B cell (primary cell): ENCODE measurements around the gene RAB41. TPM values are rescaled to one million over a fixed set of nuclear protein-coding genes. Genes with fewer than 3 reads are reported as not detected.

Source experiments
- ATAC-seq: fragments of 200-7000 bp; cut with Tn5 transposase; one replicate; pipeline ENCODE4 v1.10.0; 2021; ENCODE audit warnings: low read depth, mild to moderate bottlenecking, moderate number of reproducible peaks, moderate library complexity
- CTCF ChIA-PET: fragments of 350-600 bp; sonication (Branson Sonifier 250); formaldehyde crosslinking; loops from one replicate; lab custom pipeline; 2021; ENCODE audit warnings: antibody characterized with exemption, inconsistent platforms; lab: Charles Lee
- POLR2A ChIA-PET: fragments of 350-600 bp; sonication (Branson Sonifier 250); formaldehyde crosslinking; loops from one replicate; lab custom pipeline; 2021; ENCODE audit warnings: antibody characterized with exemption; lab: Charles Lee
- DNase-seq: peaks from one replicate; pipeline ENCODE4 v3.0.0; 2013
- H2AFZ ChIP-seq: 2 replicates; pipeline ENCODE4 v1.6.1; 2012; ENCODE audit warnings: mild to moderate bottlenecking, low read depth, low read length; ENCODE audit not compliant: insufficient read depth, poor library complexity, severe bottlenecking
- H3K27ac ChIP-seq, 2 donors: 1 replicate in 1 of 2; 2 replicates in 1 of 2; pipeline ENCODE4 v1.5.1; 2012 to 2013; ENCODE audit warnings: low read length in 2 of 2, mild to moderate bottlenecking in 2 of 2, moderate library complexity in 1 of 2
- H3K27me3 ChIP-seq, 4 experiments: fragments of 200-600 bp in 1 of 4; sonication (generic) in 1 of 4; replicated peaks in 1 of 4; 1 replicate in 2 of 4; 2 replicates in 2 of 4; pipeline versions ENCODE4 v1.6.1 to v1.7.0; 2013 to 2016; ENCODE audit warnings: low read length in 3 of 4, mild to moderate bottlenecking in 2 of 4, mixed read lengths in 1 of 4, moderate library complexity in 1 of 4; ENCODE audit not compliant: insufficient read depth in 4 of 4, control insufficient read depth in 3 of 4; ENCODE audit errors: control extremely low read depth in 1 of 4
- H3K36me3 ChIP-seq, 2 experiments: replicated peaks in 1 of 2; 1 replicate in 1 of 2; 2 replicates in 1 of 2; pipeline versions ENCODE4 v1.6.1 to v1.7.1; 2013; ENCODE audit warnings: low read length in 1 of 2; ENCODE audit not compliant: insufficient read depth in 2 of 2, control insufficient read depth in 1 of 2; ENCODE audit errors: control extremely low read depth in 1 of 2, extremely low read depth in 1 of 2
- H3K4me1 ChIP-seq, 2 donors: fragments of 200-600 bp in 1 of 2; sonication (generic) in 1 of 2; 1 replicate in 1 of 2; 2 replicates in 1 of 2; pipeline versions ENCODE4 v1.5.1 to v1.6.1; 2013 to 2017; ENCODE audit warnings: low read length in 2 of 2; ENCODE audit not compliant: control insufficient read depth in 2 of 2, insufficient read depth in 2 of 2
- H3K4me2 ChIP-seq: replicated peaks from 2 replicates; pipeline ENCODE3; 2012; ENCODE audit warnings: mild to moderate bottlenecking, low read depth, low read length; ENCODE audit not compliant: poor library complexity, severe bottlenecking
- H3K4me3 ChIP-seq, 5 experiments: fragments of 200-600 bp in 1 of 5; sonication (generic) in 1 of 5; 1 replicate in 3 of 5; 2 replicates in 2 of 5; pipeline versions ENCODE4 v1.5.1 to v1.7.0; 2011 to 2016; ENCODE audit warnings: low read length in 4 of 5, mild to moderate bottlenecking in 4 of 5, low read depth in 2 of 5, control low read depth in 1 of 5, moderate library complexity in 1 of 5; ENCODE audit not compliant: insufficient read depth in 1 of 5; ENCODE audit errors: control extremely low read depth in 1 of 5, extremely low read depth in 1 of 5
- H3K79me2 ChIP-seq: fragments of 200-600 bp; sonication (generic); one replicate; pipeline ENCODE4 v1.6.0; 2016; ENCODE audit warnings: low read length; ENCODE audit not compliant: control insufficient read depth, insufficient read depth
- H3K9ac ChIP-seq: fragments of 200-600 bp; sonication (generic); 2 replicates; pipeline ENCODE4 v1.6.1; 2017; ENCODE audit warnings: mild to moderate bottlenecking, low read length, moderate library complexity
- H3K9me3 ChIP-seq, 3 donors: one replicate each; pipeline versions ENCODE4 v1.6.1 to v1.7.1; 2013; ENCODE audit warnings: low read length in 2 of 3; ENCODE audit not compliant: control insufficient read depth in 2 of 3, insufficient read depth in 1 of 3; ENCODE audit errors: control extremely low read depth in 1 of 3
- H4K20me1 ChIP-seq: 2 replicates; pipeline ENCODE4 v1.6.0; 2012; ENCODE audit warnings: mild to moderate bottlenecking, low read length; ENCODE audit not compliant: insufficient read depth, control insufficient read depth, poor library complexity, severe bottlenecking
- H3K27ac Mint-ChIP-seq: one replicate; pipeline ENCODE4 v1.8.0; 2021; ENCODE audit warnings: mixed read lengths
- H3K27me3 Mint-ChIP-seq: one replicate; pipeline ENCODE4 v1.8.0; 2021; ENCODE audit warnings: mixed read lengths
- H3K4me1 Mint-ChIP-seq: one replicate; pipeline ENCODE4 v1.8.0; 2021; ENCODE audit warnings: mixed read lengths
- H3K4me3 Mint-ChIP-seq: one replicate; pipeline ENCODE4 v1.8.0; 2021; ENCODE audit warnings: mixed read lengths
- H3K9me3 Mint-ChIP-seq: one replicate; pipeline ENCODE4 v1.8.0; 2022; ENCODE audit warnings: mixed read lengths; ENCODE audit not compliant: insufficient read depth
- CTCF ChIP-seq: fragments of 200-600 bp; IDR thresholded peaks from one replicate; pipeline ENCODE4 v1.8.0; 2022; ENCODE audit warnings: antibody characterized with exemption, mild to moderate bottlenecking
- EZH2 ChIP-seq: IDR thresholded peaks from 2 replicates; pipeline ENCODE4 v1.6.1; 2012; ENCODE audit warnings: borderline replicate concordance, low read depth, mild to moderate bottlenecking, moderate library complexity, low read length; ENCODE audit not compliant: insufficient read depth, poor library complexity, severe bottlenecking
- WGBS: methylation state at CpG from one replicate; pipeline ENCODE4 v1.1.5; 2013; ENCODE audit warnings: missing lambda C conversion rate; ENCODE audit not compliant: insufficient coverage; 5-methylcytosine and 5-hydroxymethylcytosine counted together
- intact Hi-C: fragments of 100-400 bp; cut with micrococcal nuclease; formaldehyde crosslinking; loops from one replicate; pipeline ENCODE4 v1.10.0; 2022
- polyA plus RNA-seq: library from polyadenylated mRNA; depleted of rRNA; stranded (reverse); fragments of >200 nt; gene quantifications from 2 replicates; pipeline ENCODE4 v1.2.3, GENCODE V29; 2012
- total RNA-seq, 2 donors: library from RNA; stranded (reverse); fragments of 120-200 nt in 1 of 2; gene quantifications; 1 replicate in 1 of 2; 2 replicates in 1 of 2; pipeline versions ENCODE4 v1.2.3 to v1.2.4, GENCODE V29; 2013 to 2022

RAB41 gene
- total and polyA plus RNA-seq, 2 donors (not counting 1 experiment from before 2014, with no cell fraction given) = not detected

- H3K27me3 Mint-ChIP-seq = no peaks in the 10 kb centered on the region
- no peaks in the 10 kb centered on the region for H3K9me3 Mint-ChIP-seq
- Histone ChIP-seq H3K9me3 (no peaks in the 10 kb centered on the region), H4K20me1 (no peaks in the 10 kb centered on the region), H3K36me3 (no peaks in the 10 kb centered on the region), H2AFZ (peak overlapping the region; percentile 9), H3K9ac (no peak overlapping the region), H3K27me3 (no peaks in the 10 kb centered on the region), H3K4me1 (no peaks in the 10 kb centered on the region), H3K79me2 (no peaks in the 10 kb centered on the region), H3K4me3 (no peak overlapping the region), H3K27ac (no peak overlapping the region), H3K4me2 (no peak overlapping the region)
- POLR2A ChIA-PET = no interaction called here
- WGBS = no CpG with 5 or more reads among the region's 3 CpGs
- ATAC-seq (no peak), DNase-seq (no peak)
- no peak overlapping the region for H3K4me3 Mint-ChIP-seq
- H3K27ac Mint-ChIP-seq = no peak overlapping the region
- intact Hi-C loops = no loop called here
- TF ChIP-seq CTCF (no peak), EZH2 (no peak)
- CTCF ChIA-PET = no interaction called here
- H3K4me1 Mint-ChIP-seq = no peaks in the 10 kb centered on the region
Measured at GRCh38 chrX:70301716-70302115, 19.7 kb downstream of the RAB41 start.

DNA sequence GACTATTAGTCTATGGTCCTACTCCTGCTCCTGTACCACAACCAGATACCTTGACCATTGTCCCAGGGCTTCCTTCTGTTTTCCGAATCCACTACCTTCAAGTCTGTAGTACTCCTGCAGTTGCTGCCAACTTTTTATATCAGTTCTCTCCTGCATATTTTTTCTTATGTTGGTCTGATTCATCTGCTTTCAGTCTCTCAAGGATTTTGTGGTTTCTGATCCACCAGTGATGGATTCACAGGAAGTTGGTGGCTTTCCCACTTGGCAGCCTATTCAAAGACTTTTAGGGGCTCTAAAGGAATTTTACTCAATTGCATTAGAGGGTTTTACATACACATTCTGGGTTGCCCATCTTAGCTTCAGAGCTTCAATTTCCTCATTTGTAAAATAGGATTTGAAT lies 31.5 kb downstream of the RAB41 start:
- CTCF ChIA-PET = no interaction called here
- Histone ChIP-seq H3K27me3 (no peaks in the 10 kb centered on the region), H4K20me1 (no peaks in the 10 kb centered on the region), H3K4me1 (no peaks in the 10 kb centered on the region), H3K4me3 (no peak overlapping the region), H2AFZ (no peak overlapping the region), H3K9ac (no peak overlapping the region), H3K36me3 (no peaks in the 10 kb centered on the region), H3K9me3 (peaks cover 0 to 3% (median 0%) of the 10 kb centered on the region in 3 donors), H3K27ac (no peak overlapping the region), H3K4me2 (no peak overlapping the region), H3K79me2 (no peaks in the 10 kb centered on the region)
- no peaks in the 10 kb centered on the region for H3K9me3 Mint-ChIP-seq
- no peaks in the 10 kb centered on the region for H3K27me3 Mint-ChIP-seq
- no peaks in the 10 kb centered on the region for H3K4me1 Mint-ChIP-seq
- ATAC-seq (no peak), DNase-seq (no peak)
- intact Hi-C loops = no loop called here
- POLR2A ChIA-PET = no interaction called here
- H3K4me3 Mint-ChIP-seq = no peak overlapping the region
- no peak overlapping the region for H3K27ac Mint-ChIP-seq
- TF ChIP-seq CTCF (no peak), EZH2 (no peak)
- no CpG with 5 or more reads among the region's 1 CpG for WGBS
